Measurements from ENCODE around the gene ARHGAP31.

GRCh38 chr3:119436977-119437376 is 142.8 kb downstream of the ARHGAP31 start:
- TF ChIP-seq POLR2AphosphoS5 (IDR thresholded peaks at IDR 0.05; ENCODE audit: low read depth, low read length) (no peak), REST (IDR thresholded peaks at IDR 0.05; ENCODE audit: insufficient read depth in 1 of 2, low read depth in 2 of 2, low read length in 2 of 2) (no peak), SIN3A (IDR thresholded peaks at IDR 0.05; ENCODE audit: borderline replicate concordance, insufficient read depth, low read length) (no peak), TAF1 (IDR thresholded peaks at IDR 0.05; ENCODE audit: borderline replicate concordance, insufficient read depth, low read length) (no peak), FOXP2 (optimal IDR thresholded peaks at IDR 0.05; ENCODE audit: borderline replicate concordance, extremely low read depth, extremely low read length, insufficient read depth) (no peak)

All from PFSK-1 (cell line).